HG02763 (cell line): ENCODE results near the gene AHNAK2.

Source experiments
- ATAC-seq: cut with Tn5 transposase; IDR thresholded peaks from one replicate; pipeline ENCODE4 v1.9.1; 2021; ENCODE audit warnings: mild to moderate bottlenecking, moderate library complexity; ENCODE audit not compliant: unreplicated experiment

The AHNAK2 gene

DNA sequence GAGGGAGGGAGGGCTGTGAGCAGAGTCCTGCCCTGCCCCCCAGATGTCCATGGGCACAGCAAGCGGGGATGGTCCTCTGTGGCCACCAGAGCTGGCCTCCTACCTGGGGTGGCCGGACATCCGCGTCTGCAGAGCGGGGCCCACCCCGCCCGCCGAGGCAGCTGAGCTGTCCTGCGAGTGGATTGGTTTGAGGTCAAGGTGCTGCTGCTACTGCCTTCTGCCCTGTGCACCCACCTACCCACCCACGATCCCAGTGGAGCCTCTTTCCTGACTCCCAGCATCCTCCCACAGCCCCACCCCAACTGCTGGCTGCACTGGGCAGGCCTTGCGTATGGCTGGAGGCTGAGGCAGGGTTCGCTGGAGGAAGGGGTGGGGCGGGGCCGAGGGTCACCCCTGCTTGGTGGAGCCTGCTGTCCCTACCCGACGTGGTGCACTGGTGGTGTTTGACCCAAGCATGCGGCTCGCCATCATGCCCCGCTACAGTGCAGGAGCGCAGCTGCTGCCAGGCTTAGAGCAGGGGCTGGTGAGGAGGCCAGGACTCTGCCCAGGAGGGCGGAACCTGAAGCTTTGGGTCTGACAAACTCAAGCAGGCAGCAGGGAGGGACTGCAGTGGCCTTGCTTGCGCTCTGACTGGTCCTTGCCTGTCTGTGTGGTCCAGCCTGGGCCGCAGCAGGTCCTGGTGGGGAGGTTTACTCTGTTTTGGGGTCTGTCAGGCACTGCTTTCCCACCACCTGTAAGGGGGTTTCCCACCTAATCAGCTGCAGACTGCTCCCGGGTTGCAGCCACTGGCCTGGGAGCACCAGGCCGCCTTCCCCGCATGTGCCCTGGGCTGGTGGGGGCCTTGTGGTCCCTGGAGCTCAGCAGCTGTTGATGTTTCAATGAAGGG lies 89.4 kb downstream of the AHNAK2 start:
- ATAC-seq = no peak

DNA sequence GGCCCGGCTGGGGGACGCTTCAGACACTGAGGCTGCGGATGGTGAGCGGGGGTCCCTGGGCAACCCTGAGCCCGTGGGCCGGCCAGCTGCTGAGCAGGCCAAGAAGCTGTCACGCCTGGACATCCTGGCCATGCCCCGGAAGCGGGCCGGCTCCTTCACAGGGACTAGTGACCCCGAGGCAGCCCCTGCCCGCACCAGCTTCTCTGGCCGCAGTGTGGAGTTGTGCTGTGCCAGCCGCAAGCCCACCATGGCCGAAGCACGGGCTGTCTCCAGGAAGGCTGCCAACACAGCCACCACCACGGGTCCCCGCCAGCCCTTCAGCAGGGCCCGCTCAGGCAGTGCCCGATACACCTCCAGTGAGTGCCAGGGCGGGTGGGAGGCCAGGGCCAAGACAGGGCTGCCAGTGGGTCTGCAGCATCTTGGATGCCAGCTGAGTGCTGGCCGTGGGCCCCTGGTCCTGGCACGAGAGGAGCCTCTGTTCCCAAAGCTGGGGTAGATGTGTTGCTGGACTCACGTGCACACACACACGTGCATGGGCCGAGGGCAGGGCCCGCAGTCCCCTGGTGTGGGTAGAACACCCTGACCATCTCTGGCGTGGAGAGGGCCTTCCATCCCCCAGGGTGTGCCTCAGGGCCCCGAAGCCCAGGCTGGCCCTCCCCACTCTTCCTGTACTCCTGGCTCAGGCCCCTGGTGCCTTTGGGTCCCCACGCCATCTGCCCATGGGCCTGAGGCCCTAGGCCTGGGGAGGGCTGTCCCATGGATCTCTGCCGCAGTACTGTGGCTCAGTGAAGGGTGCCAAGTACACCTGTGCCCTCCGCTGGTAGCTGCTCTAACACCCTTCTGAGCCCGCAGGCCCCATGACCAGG lies 90.3 kb downstream of the AHNAK2 start:
- no peak for ATAC-seq
